ENCODE measurements around the gene YKT6.

The YKT6 gene

GRCh38 chr7:44162179-44162578, 38.6 kb upstream of the YKT6 start:
- H3K4me3 ChIP-seq (ENCODE audit: low read depth in 1 of 2, low read length in 2 of 2) = no peak overlapping the region
- no peak for ATAC-seq (ENCODE audit: insufficient read depth, low read depth)

GRCh38 chr7:44162785-44163395, 37.9 kb upstream of the YKT6 start:
- Histone ChIP-seq H3K4me3 (ENCODE audit: low read depth in 1 of 2, low read length in 2 of 2) (no peak overlapping the region), H3K9me3 (ENCODE audit: insufficient read depth, low read length, severe bottlenecking) (no peaks in the 10 kb centered on the region), H3K79me2 (ENCODE audit: insufficient read depth, low read length) (no peaks in the 10 kb centered on the region), H3K27ac (ENCODE audit: low read length) (no peak overlapping the region), H4K20me1 (ENCODE audit: insufficient read depth, low read length) (no peaks in the 10 kb centered on the region; the same call in 1 of the 2 replicates), H3K4me1 (ENCODE audit: insufficient read depth, low read length) (peaks cover 2% of the 10 kb centered on the region; the same call in 1 of the 2 replicates), H3K27me3 (ENCODE audit: insufficient read depth, low read length, poor library complexity) (no peaks in the 10 kb centered on the region), H3K4me2 (ENCODE audit: insufficient read depth, low read length) (no peak overlapping the region), H3K9ac (ENCODE audit: low read depth, low read length) (no peak overlapping the region), H2AFZ (ENCODE audit: low read depth, low read length) (no peak overlapping the region), H3K36me3 (ENCODE audit: insufficient read depth, low read length) (no peaks in the 10 kb centered on the region)
- DNase-seq = no peak
- no peak for ATAC-seq (ENCODE audit: insufficient read depth, low read depth)
- TF ChIP-seq EZH2 (IDR thresholded peaks at IDR 0.05; ENCODE audit: borderline replicate concordance, low read depth, low read length, severe bottlenecking) = no peak
- TF ChIP-seq, protein P1, sequence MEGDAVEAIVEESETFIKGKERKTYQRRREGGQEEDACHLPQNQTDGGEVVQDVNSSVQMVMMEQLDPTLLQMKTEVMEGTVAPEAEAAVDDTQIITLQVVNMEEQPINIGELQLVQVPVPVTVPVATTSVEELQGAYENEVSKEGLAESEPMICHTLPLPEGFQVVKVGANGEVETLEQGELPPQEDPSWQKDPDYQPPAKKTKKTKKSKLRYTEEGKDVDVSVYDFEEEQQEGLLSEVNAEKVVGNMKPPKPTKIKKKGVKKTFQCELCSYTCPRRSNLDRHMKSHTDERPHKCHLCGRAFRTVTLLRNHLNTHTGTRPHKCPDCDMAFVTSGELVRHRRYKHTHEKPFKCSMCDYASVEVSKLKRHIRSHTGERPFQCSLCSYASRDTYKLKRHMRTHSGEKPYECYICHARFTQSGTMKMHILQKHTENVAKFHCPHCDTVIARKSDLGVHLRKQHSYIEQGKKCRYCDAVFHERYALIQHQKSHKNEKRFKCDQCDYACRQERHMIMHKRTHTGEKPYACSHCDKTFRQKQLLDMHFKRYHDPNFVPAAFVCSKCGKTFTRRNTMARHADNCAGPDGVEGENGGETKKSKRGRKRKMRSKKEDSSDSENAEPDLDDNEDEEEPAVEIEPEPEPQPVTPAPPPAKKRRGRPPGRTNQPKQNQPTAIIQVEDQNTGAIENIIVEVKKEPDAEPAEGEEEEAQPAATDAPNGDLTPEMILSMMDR (IDR thresholded peaks at IDR 0.05; ENCODE audit: borderline replicate concordance, extremely low read depth, low read length, poor library complexity, severe bottlenecking) = no peak

More at GRCh38 chr7:44162179-44162578, 38.6 kb upstream of the YKT6 start:
- Histone ChIP-seq H3K79me2 (ENCODE audit: insufficient read depth, low read length) (no peaks in the 10 kb centered on the region), H3K4me1 (ENCODE audit: insufficient read depth, low read length) (no peaks in the 10 kb centered on the region), H2AFZ (ENCODE audit: low read depth, low read length) (no peak overlapping the region), H3K36me3 (ENCODE audit: insufficient read depth, low read length) (no peaks in the 10 kb centered on the region), H3K9ac (ENCODE audit: low read depth, low read length) (no peak overlapping the region), H3K27me3 (ENCODE audit: insufficient read depth, low read length, poor library complexity) (no peaks in the 10 kb centered on the region), H3K4me2 (ENCODE audit: insufficient read depth, low read length) (no peak overlapping the region), H4K20me1 (ENCODE audit: insufficient read depth, low read length) (no peaks in the 10 kb centered on the region; the same call in 1 of the 2 replicates), H3K9me3 (ENCODE audit: insufficient read depth, low read length, severe bottlenecking) (no peaks in the 10 kb centered on the region), H3K27ac (ENCODE audit: low read length) (no peak overlapping the region)
- no peak for DNase-seq
- TF ChIP-seq, protein P1 (IDR thresholded peaks at IDR 0.05; ENCODE audit: borderline replicate concordance, extremely low read depth, low read length, poor library complexity, severe bottlenecking) = no peak
- TF ChIP-seq EZH2 (IDR thresholded peaks at IDR 0.05; ENCODE audit: borderline replicate concordance, low read depth, low read length, severe bottlenecking) = no peak

DNA sequence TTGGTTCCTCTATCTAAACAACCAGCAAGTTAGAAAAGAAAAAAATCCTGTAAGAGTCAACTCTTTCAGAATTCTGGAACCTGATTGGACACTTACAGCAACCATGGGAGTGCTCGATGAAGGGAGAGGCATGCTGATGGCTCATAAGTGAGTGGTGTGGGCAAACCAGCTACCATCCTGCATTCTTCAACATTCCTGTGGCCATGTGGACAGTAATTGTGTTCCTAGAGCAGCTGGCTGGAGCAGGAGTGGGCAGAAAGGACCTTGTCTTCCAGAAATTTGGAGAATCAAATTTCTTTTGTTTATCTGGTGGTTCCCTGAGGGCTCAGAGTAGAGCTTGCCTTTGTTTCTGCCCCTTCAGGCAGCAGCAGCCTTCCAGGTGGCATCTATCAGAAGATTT, 37.2 kb upstream of the YKT6 start:
- H2AFZ ChIP-seq (ENCODE audit: low read depth, low read length) = no peak overlapping the region
- no peak for DNase-seq
- no peak overlapping the region for H3K4me2 ChIP-seq (ENCODE audit: insufficient read depth, low read length)
- H4K20me1 ChIP-seq (ENCODE audit: insufficient read depth, low read length) = no peaks in the 10 kb centered on the region; the same call in 1 of the 2 replicates
- no peaks in the 10 kb centered on the region for H3K36me3 ChIP-seq (ENCODE audit: insufficient read depth, low read length)
- peaks cover 4% of the 10 kb centered on the region; the same call in 1 of the 2 replicates for H3K4me1 ChIP-seq (ENCODE audit: insufficient read depth, low read length)
- no peak for ATAC-seq (ENCODE audit: insufficient read depth, low read depth)
- H3K27me3 ChIP-seq (ENCODE audit: insufficient read depth, low read length, poor library complexity) = no peaks in the 10 kb centered on the region
- no peaks in the 10 kb centered on the region for H3K79me2 ChIP-seq (ENCODE audit: insufficient read depth, low read length)
- no peak overlapping the region for H3K27ac ChIP-seq (ENCODE audit: low read length)
- TF ChIP-seq, protein P1 (IDR thresholded peaks at IDR 0.05; ENCODE audit: borderline replicate concordance, extremely low read depth, low read length, poor library complexity, severe bottlenecking) = no peak
- no peak for TF ChIP-seq EZH2 (IDR thresholded peaks at IDR 0.05; ENCODE audit: borderline replicate concordance, low read depth, low read length, severe bottlenecking)
- no peak overlapping the region for H3K4me3 ChIP-seq (ENCODE audit: low read depth in 1 of 2, low read length in 2 of 2)
- H3K9me3 ChIP-seq (ENCODE audit: insufficient read depth, low read length, severe bottlenecking) = no peaks in the 10 kb centered on the region
- no peak overlapping the region for H3K9ac ChIP-seq (ENCODE audit: low read depth, low read length)

Data from DND-41 (cell line).